NCI-H2171 (cell line): Measurements from ENCODE around the gene PUS7L.
A peak's percentile ranks its signal among the peaks of the same experiment; 100 is the strongest.
"Not testable (repeated sequence)": the region's sequence is repeated elsewhere in the genome, so short reads cannot be mapped to it uniquely, and the experiment has no call there.

ENCODE experiments used
- DNase-seq: peaks from one replicate; lab custom pipeline; 2025; lab: John Stamatoyannopoulos, UW

Gene PUS7L

GRCh38 chr12:43758728-43759563 is at the start of gene PUS7L, which contains the start of gene IRAK4:
Gene PUS7L, minus strand, starts transcription at chr12:43758790. Its CDS starts 3,545 bp downstream, at chr12:43755245.
Gene IRAK4, plus strand, starts transcription at chr12:43758951. Its CDS starts 9,161 bp downstream, at chr12:43768112.
- no peak for DNase-seq

- no peak for DNase-seq
Observed at GRCh38 chr12:43807386-43807785, 48.8 kb upstream of the PUS7L start.

- no peak for DNase-seq
Observed at GRCh38 chr12:43806737-43807072, 48.1 kb upstream of the PUS7L start.

GRCh38 chr12:43805860-43806736 is 47.5 kb upstream of the PUS7L start, which contains the start of gene TWF1:
Gene TWF1, minus strand, starts transcription at chr12:43806317. Its CDS starts 72 bp downstream, at chr12:43806245.
- peak; percentile 76 for DNase-seq

- DNase-seq = no peak
Observed at GRCh38 chr12:43805149-43805859, 46.7 kb upstream of the PUS7L start.

GRCh38 chr12:43797561-43798217 is 39.1 kb upstream of the PUS7L start:
- DNase-seq = no peak

GRCh38 chr12:43795716-43796280 is 37.2 kb upstream of the PUS7L start:
- DNase-seq = no peak

GRCh38 chr12:43789941-43790340 is 31.4 kb upstream of the PUS7L start:
- no peak for DNase-seq

- no peak for DNase-seq
Observed at GRCh38 chr12:43786899-43787693, 28.5 kb upstream of the PUS7L start.

- no peak for DNase-seq
Observed at GRCh38 chr12:43776498-43776897, 17.9 kb upstream of the PUS7L start.

- DNase-seq = no peak
Observed at GRCh38 chr12:43766291-43766690, 7.7 kb upstream of the PUS7L start.

GRCh38 chr12:43764528-43764927 is 5.9 kb upstream of the PUS7L start:
- no peak for DNase-seq

GRCh38 chr12:43763769-43764168 is 5.2 kb upstream of the PUS7L start:
- DNase-seq = no peak

GRCh38 chr12:43762596-43762995 is 4.0 kb upstream of the PUS7L start:
- DNase-seq = no peak

GRCh38 chr12:43761500-43761899 is 2.9 kb upstream of the PUS7L start:
- DNase-seq = no peak

- DNase-seq = no peak
Observed at GRCh38 chr12:43760396-43760795, 1.8 kb upstream of the PUS7L start.

- DNase-seq = no peak
Observed at GRCh38 chr12:43758247-43758727, 303 bp downstream of the PUS7L start.

GRCh38 chr12:43754015-43754414 is 4.6 kb downstream of the PUS7L start:
- no peak for DNase-seq

GRCh38 chr12:43751360-43751759 is 7.2 kb downstream of the PUS7L start:
- not testable (repeated sequence) for DNase-seq

- no peak for DNase-seq
Observed at GRCh38 chr12:43750814-43751213, 7.8 kb downstream of the PUS7L start.
